ENCODE data around the gene CAMSAP2. TPM values are rescaled to one million over a fixed set of nuclear protein-coding genes. Genes with fewer than 3 reads are reported as not detected.

CAMSAP2 gene
- total RNA-seq, 1 donor from 2014 or later, result 43.9 TPM

GRCh38 chr1:200720199-200720598, 18.5 kb upstream of the CAMSAP2 start:
- no peak overlapping the region for H3K27ac Mint-ChIP-seq
- no peaks in the 10 kb centered on the region for H3K27me3 ChIP-seq
- H3K79me2 ChIP-seq (ENCODE audit: low read depth), result no peaks in the 10 kb centered on the region
- no peaks in the 10 kb centered on the region for H3K4me1 ChIP-seq
- H3K36me3 Mint-ChIP-seq, result no peaks in the 10 kb centered on the region
- peaks cover 4% of the 10 kb centered on the region for H3K27me3 Mint-ChIP-seq (ENCODE audit: insufficient read depth, low read depth)
- no peak overlapping the region for H3K4me2 ChIP-seq
- no peak overlapping the region for H3K9ac ChIP-seq
- TF ChIP-seq CTCF (IDR thresholded peaks at IDR 0.05) (no peak), EZH2 (IDR thresholded peaks at IDR 0.05) (no peak), EZH2phosphoT487 (IDR thresholded peaks at IDR 0.05) (no peak)
- H2AFZ ChIP-seq (replicated peaks), result no peak overlapping the region
- H3F3A ChIP-seq (ENCODE audit: low read depth), result no peaks in the 10 kb centered on the region
- no peak overlapping the region for H3K4me3 Mint-ChIP-seq
- no peaks in the 10 kb centered on the region for H3K4me1 Mint-ChIP-seq
- no peaks in the 10 kb centered on the region for H3K9me3 ChIP-seq (ENCODE audit: low read depth)
- no peak overlapping the region for H3K4me3 ChIP-seq
- no peak overlapping the region for H3K27ac ChIP-seq
- H4K20me1 ChIP-seq (ENCODE audit: low read depth), result no peaks in the 10 kb centered on the region
- H3K36me3 ChIP-seq, result no peaks in the 10 kb centered on the region
- H3K9me3 Mint-ChIP-seq, result peaks cover 2% of the 10 kb centered on the region
- no peak for DNase-seq (ENCODE audit: low spot score)

- H3K4me3 ChIP-seq, result no peak overlapping the region
- H3K27ac ChIP-seq, result no peak overlapping the region
- H3K36me3 Mint-ChIP-seq, result no peaks in the 10 kb centered on the region
- no peak overlapping the region for H3K27ac Mint-ChIP-seq
- H3K4me3 Mint-ChIP-seq, result no peak overlapping the region
- no peak overlapping the region for H3K9ac ChIP-seq
- no peaks in the 10 kb centered on the region for H3K4me1 ChIP-seq
- no peaks in the 10 kb centered on the region for H3K9me3 ChIP-seq (ENCODE audit: low read depth)
- H3K27me3 Mint-ChIP-seq (ENCODE audit: insufficient read depth, low read depth), result peaks cover 3% of the 10 kb centered on the region
- H3F3A ChIP-seq (ENCODE audit: low read depth), result no peaks in the 10 kb centered on the region
- DNase-seq (ENCODE audit: low spot score), result no peak
- H4K20me1 ChIP-seq (ENCODE audit: low read depth), result no peaks in the 10 kb centered on the region
- H3K27me3 ChIP-seq, result no peaks in the 10 kb centered on the region
- H2AFZ ChIP-seq (replicated peaks), result peak overlapping the region; percentile 6
- H3K4me2 ChIP-seq, result no peak overlapping the region
- H3K4me1 Mint-ChIP-seq, result no peaks in the 10 kb centered on the region
- TF ChIP-seq EZH2phosphoT487 (IDR thresholded peaks at IDR 0.05), result no peak
- TF ChIP-seq CTCF (IDR thresholded peaks at IDR 0.05), result no peak
- no peak for TF ChIP-seq EZH2 (IDR thresholded peaks at IDR 0.05)
- no peaks in the 10 kb centered on the region for H3K36me3 ChIP-seq
- peaks cover 2% of the 10 kb centered on the region for H3K9me3 Mint-ChIP-seq
- H3K79me2 ChIP-seq (ENCODE audit: low read depth), result no peaks in the 10 kb centered on the region
Measured at GRCh38 chr1:200724064-200724463, 14.6 kb upstream of the CAMSAP2 start.

- no peaks in the 10 kb centered on the region for H3K4me1 Mint-ChIP-seq
- Histone ChIP-seq H2AFZ (replicated peaks) (no peak overlapping the region), H3K27me3 (no peaks in the 10 kb centered on the region), H3F3A (ENCODE audit: low read depth) (no peaks in the 10 kb centered on the region), H3K36me3 (no peaks in the 10 kb centered on the region), H3K4me1 (no peaks in the 10 kb centered on the region), H3K4me3 (no peak overlapping the region), H3K27ac (no peak overlapping the region), H4K20me1 (ENCODE audit: low read depth) (no peaks in the 10 kb centered on the region), H3K9ac (no peak overlapping the region), H3K4me2 (no peak overlapping the region), H3K9me3 (ENCODE audit: low read depth) (no peaks in the 10 kb centered on the region), H3K79me2 (ENCODE audit: low read depth) (no peaks in the 10 kb centered on the region)
- H3K27ac Mint-ChIP-seq, result no peak overlapping the region
- H3K9me3 Mint-ChIP-seq, result no peaks in the 10 kb centered on the region
- H3K36me3 Mint-ChIP-seq, result no peaks in the 10 kb centered on the region
- no peaks in the 10 kb centered on the region for H3K27me3 Mint-ChIP-seq (ENCODE audit: insufficient read depth, low read depth)
- no peak overlapping the region for H3K4me3 Mint-ChIP-seq
- no peak for DNase-seq (ENCODE audit: low spot score)
- TF ChIP-seq CTCF (IDR thresholded peaks at IDR 0.05) (no peak), EZH2phosphoT487 (IDR thresholded peaks at IDR 0.05) (no peak), EZH2 (IDR thresholded peaks at IDR 0.05) (no peak)
Measured at GRCh38 chr1:200727257-200727656, 11.4 kb upstream of the CAMSAP2 start.

All from neural progenitor cell (in vitro differentiated cells).